ENCODE results near the gene STMP1.

DNA sequence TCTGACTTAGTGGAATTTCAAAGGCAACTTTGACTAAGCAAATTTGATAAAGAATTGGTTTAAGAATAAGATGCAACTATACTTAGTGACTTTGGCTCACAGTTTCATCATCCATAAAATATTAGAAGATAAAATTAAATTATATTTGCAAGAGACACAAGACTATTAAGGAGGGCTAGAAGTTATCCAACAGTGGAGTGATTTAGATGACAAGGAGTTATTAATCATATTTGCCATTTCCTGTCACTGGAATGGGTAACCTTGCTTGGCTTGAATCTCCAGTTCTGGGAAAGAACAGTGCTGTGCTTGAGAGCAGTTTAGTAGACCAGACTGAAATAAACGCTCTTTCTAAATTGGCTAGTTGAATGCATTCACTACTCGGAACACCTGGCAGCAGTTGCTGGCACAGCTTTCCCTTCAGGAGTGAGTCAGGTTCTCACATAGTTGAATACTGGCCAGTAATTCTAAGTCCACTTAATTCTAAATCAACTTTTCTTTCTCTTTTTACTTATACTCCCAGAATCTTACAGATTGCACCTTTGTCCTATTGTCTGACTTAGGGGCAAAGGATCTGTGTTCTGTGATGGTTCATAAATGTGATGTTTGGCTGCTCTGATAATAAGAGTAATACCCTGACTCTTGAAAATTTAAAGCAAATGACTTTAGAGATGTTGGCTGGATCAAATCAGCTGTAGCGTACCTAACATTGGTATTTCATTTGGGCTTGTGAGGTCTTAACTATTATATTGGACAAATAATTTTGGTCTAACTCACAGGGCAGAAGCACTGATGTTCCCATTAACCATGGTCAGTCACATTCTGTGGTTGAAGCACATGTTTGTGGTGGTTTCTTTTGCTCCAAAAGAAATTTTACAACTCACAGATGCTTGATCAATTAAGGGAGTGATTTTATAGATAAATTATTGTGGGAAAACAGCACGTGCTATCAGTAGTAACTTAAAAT is 16.6 kb downstream of the STMP1 start:
- TF ChIP-seq, protein P1, sequence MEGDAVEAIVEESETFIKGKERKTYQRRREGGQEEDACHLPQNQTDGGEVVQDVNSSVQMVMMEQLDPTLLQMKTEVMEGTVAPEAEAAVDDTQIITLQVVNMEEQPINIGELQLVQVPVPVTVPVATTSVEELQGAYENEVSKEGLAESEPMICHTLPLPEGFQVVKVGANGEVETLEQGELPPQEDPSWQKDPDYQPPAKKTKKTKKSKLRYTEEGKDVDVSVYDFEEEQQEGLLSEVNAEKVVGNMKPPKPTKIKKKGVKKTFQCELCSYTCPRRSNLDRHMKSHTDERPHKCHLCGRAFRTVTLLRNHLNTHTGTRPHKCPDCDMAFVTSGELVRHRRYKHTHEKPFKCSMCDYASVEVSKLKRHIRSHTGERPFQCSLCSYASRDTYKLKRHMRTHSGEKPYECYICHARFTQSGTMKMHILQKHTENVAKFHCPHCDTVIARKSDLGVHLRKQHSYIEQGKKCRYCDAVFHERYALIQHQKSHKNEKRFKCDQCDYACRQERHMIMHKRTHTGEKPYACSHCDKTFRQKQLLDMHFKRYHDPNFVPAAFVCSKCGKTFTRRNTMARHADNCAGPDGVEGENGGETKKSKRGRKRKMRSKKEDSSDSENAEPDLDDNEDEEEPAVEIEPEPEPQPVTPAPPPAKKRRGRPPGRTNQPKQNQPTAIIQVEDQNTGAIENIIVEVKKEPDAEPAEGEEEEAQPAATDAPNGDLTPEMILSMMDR (conservative IDR thresholded peaks at IDR 0.05), result no peak
- TF ChIP-seq EZH2 (IDR thresholded peaks at IDR 0.05; ENCODE audit: low read depth), result no peak

Data from PC-9 (cell line).